ENCODE results near the gene SCD. TPM values are rescaled to one million over a fixed set of nuclear protein-coding genes. Genes with fewer than 3 reads are reported as not detected.

Gene SCD
- total and polyA plus RNA-seq, 2 of the 13 experiments (the other 11 are each of a cell fraction or from before 2014, with no cell fraction given) = 492 to 512 TPM

- TF ChIP-seq AHDC1 (CRISPR knock-in tag; IDR thresholded peaks at IDR 0.05; ENCODE audit: borderline replicate concordance) = peak; percentile 60; the same call in 1 of the 2 replicates
- TF ChIP-seq ATF2 (CRISPR knock-in tag; IDR thresholded peaks at IDR 0.05) = peak; percentile 62; the same call in 1 of the 2 replicates
- TF ChIP-seq ZNF644 (CRISPR knock-in tag; IDR thresholded peaks at IDR 0.05; ENCODE audit: low read depth) = 0 out of 2 replicates have a peak, but pooled peaks have one; percentile 29
- 0 out of 2 replicates have a peak, but pooled peaks have one; percentile 17 for TF ChIP-seq RFXANK (CRISPR knock-in tag; IDR thresholded peaks at IDR 0.05)
- TF ChIP-seq FOXO1 (CRISPR knock-in tag; IDR thresholded peaks at IDR 0.05) = peak; percentile 71
- 0 out of 2 replicates have a peak, but pooled peaks have one; percentile 8 for TF ChIP-seq ZNF652 (CRISPR knock-in tag; IDR thresholded peaks at IDR 0.05; ENCODE audit: borderline replicate concordance, low read depth)
- no peak for TF ChIP-seq ASH2L (IDR thresholded peaks at IDR 0.05; ENCODE audit: insufficient read length, low read depth, low read length)
- TF ChIP-seq FOXP1 (IDR thresholded peaks at IDR 0.05) = no peak
- TF ChIP-seq FOXP1 (CRISPR knock-in tag; IDR thresholded peaks at IDR 0.05) = peak; percentile 91
- TF ChIP-seq KDM3A (CRISPR knock-in tag; IDR thresholded peaks at IDR 0.05; ENCODE audit: low read depth) = no peak
- peak; percentile 17; the same call in 1 of the 2 replicates for TF ChIP-seq MTA1 (CRISPR knock-in tag; IDR thresholded peaks at IDR 0.05; ENCODE audit: borderline replicate concordance)
- TF ChIP-seq NFIB (CRISPR knock-in tag; IDR thresholded peaks at IDR 0.05; ENCODE audit: borderline replicate concordance) = no peak
- peak; percentile 48 for TF ChIP-seq TFAP4 (IDR thresholded peaks at IDR 0.05; ENCODE audit: borderline replicate concordance, low read depth)
- TF ChIP-seq ZNF691 (CRISPR knock-in tag; IDR thresholded peaks at IDR 0.05; ENCODE audit: borderline replicate concordance, low read depth) = peak; percentile 59; the same call in 1 of the 2 replicates
- peak; percentile 67 for TF ChIP-seq FOSL2 (CRISPR knock-in tag; IDR thresholded peaks at IDR 0.05)
- peak; percentile 63; the same call in 1 of the 3 replicates for TF ChIP-seq MXI1 (IDR thresholded peaks at IDR 0.05; ENCODE audit: borderline replicate concordance, low read depth, low read length)
- 0 out of 2 replicates have a peak, but pooled peaks have one; percentile 29 for TF ChIP-seq MAFF (IDR thresholded peaks at IDR 0.05; ENCODE audit: low read depth, low read length)
- TF ChIP-seq NFATC3 (CRISPR knock-in tag; IDR thresholded peaks at IDR 0.05) = 0 out of 2 replicates have a peak, but pooled peaks have one; percentile 59
- no peak for TF ChIP-seq FOSL1 (CRISPR knock-in tag; IDR thresholded peaks at IDR 0.05; ENCODE audit: borderline replicate concordance)
- TF ChIP-seq ZNF3 (CRISPR knock-in tag; IDR thresholded peaks at IDR 0.05) = 0 out of 2 replicates have a peak, but pooled peaks have one; percentile 33
- no peak for TF ChIP-seq ZNF446 (CRISPR knock-in tag; IDR thresholded peaks at IDR 0.05)
Measured at GRCh38 chr10:100341953-100342626, 4.9 kb upstream of the SCD start (continued).
